Sigmoid colon (tissue), 7 donors: ENCODE results near the gene GAS5. TPM values are rescaled to one million over a fixed set of nuclear protein-coding genes. Genes with fewer than 3 reads are reported as not detected.

Experiments
- DNase-seq: peaks from one replicate; pipeline ENCODE4 v3.0.0-alpha.2; 2019
- H3K27ac ChIP-seq, 4 donors: fragments of 200-600 bp; sonication (generic); one replicate each; pipeline ENCODE4 v1.5.1; 2016 to 2019; ENCODE audit warnings: mild to moderate bottlenecking in 1 of 4
- H3K27me3 ChIP-seq, 3 donors: fragments of 200-600 bp; sonication (generic); one replicate each; pipeline ENCODE4 v1.5.1; 2019; ENCODE audit warnings: mild to moderate bottlenecking in 1 of 3
- H3K36me3 ChIP-seq, 4 donors: fragments of 200-600 bp; sonication (generic); one replicate each; pipeline ENCODE4 v1.5.1; 2016 to 2019
- H3K4me1 ChIP-seq, 4 donors: fragments of 200-600 bp; sonication (generic); one replicate each; pipeline ENCODE4 v1.5.1; 2017 to 2019
- H3K4me3 ChIP-seq, 4 donors: fragments of 200-600 bp; sonication (generic); one replicate each; pipeline ENCODE4 v1.5.1; 2017 to 2019; ENCODE audit warnings: mild to moderate bottlenecking in 2 of 4, moderate library complexity in 1 of 4
- H3K9me3 ChIP-seq, 4 donors: fragments of 200-600 bp in 3 of 4; sonication (generic) in 3 of 4; one replicate each; pipeline versions ENCODE4 v1.5.1 to v1.6.1; 2013 to 2019
- CTCF ChIP-seq, 4 experiments: fragments of 450-650 bp in 3 of 4; fragments of 200-600 bp in 1 of 4; IDR thresholded peaks; one replicate each; pipeline ENCODE4 v1.5.1; 2016 to 2019; ENCODE audit warnings: antibody characterized with exemption in 4 of 4, mild to moderate bottlenecking in 3 of 4, moderate library complexity in 2 of 4
- EP300 ChIP-seq, 4 donors: sonication (generic); formaldehyde crosslinking; IDR thresholded peaks; one replicate each; pipeline ENCODE4 v1.6.1; 2017; ENCODE audit warnings: antibody characterized with exemption in 4 of 4
- POLR2A ChIP-seq, 2 donors: fragments of 450-650 bp; IDR thresholded peaks; one replicate each; pipeline ENCODE4 v1.6.1; 2016; ENCODE audit warnings: antibody characterized with exemption in 2 of 2, mild to moderate bottlenecking in 2 of 2, moderate library complexity in 2 of 2
- POLR2AphosphoS5 ChIP-seq, 4 donors: sonication (generic); formaldehyde crosslinking; IDR thresholded peaks; one replicate each; pipeline ENCODE4 v1.6.1; 2017; ENCODE audit warnings: antibody characterized with exemption in 4 of 4
- WGBS, 2 donors: extraction: QIAGEN DNeasy Blood & Tissue Kit; methylation state at CpG; one replicate each; pipeline ENCODE4 v1.1.7; 2013; 5-methylcytosine and 5-hydroxymethylcytosine counted together
- intact Hi-C: fragments of 100-400 bp; cut with DNase I; formaldehyde crosslinking; loops from one replicate; pipeline ENCODE4 v1.15.1; 2023
- polyA plus RNA-seq, 3 donors: library from polyadenylated mRNA; stranded (reverse); fragments of 200-250 nt; gene quantifications; one replicate each; pipeline ENCODE4 v1.2.3, GENCODE V29; 2013
- total RNA-seq, 4 donors: library from RNA; depleted of rRNA; stranded (reverse); fragments of >200 nt; gene quantifications; one replicate each; pipeline ENCODE4 v1.1.0, GENCODE V29; 2016
- donor health status: healthy with polysubstance abuse.
- donor health status: Bipolar disorder and iron deficiency.
- donor health status: healthy.

GAS5 gene
- total and polyA plus RNA-seq, 7 donors, result 323 to 804 (median 489) TPM

DNA sequence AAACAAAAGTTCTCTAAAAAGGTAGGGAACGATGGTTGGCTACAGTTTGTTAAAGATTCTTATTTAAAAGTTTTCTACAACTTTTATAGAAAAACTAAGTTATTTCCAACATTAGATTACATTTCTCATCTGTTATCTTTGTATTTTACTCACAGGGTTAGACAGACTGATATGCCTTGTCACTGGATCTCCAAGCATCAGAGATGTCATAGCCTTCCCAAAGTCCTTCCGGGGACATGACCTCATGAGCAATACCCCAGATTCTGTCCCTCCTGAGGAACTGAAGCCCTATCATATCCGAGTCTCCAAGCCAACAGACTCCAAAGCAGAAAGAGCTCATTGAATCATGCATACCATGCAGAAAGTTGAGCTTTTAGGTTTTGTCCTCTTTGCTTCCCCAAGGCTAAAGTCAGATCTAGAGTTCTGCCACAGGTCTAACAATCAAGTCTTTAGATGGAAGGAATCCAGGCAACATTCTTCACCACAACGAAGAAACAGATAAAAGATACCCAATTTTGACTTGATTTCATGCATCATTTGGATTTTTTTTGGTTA is 10.3 kb downstream of the GAS5 start:
- Histone ChIP-seq H3K9me3 (no peaks in the 10 kb centered on the region), H3K4me3 (no peak overlapping the region), H3K27ac (no peak overlapping the region), H3K36me3 (peaks cover 4 to 92% (median 18%) of the 10 kb centered on the region in 4 donors), H3K27me3 (no peaks in the 10 kb centered on the region), H3K4me1 (peaks cover 0 to 4% (median 0%) of the 10 kb centered on the region in 4 donors)
- no peak for TF ChIP-seq EP300 (IDR thresholded peaks at IDR 0.05)
- no peak for TF ChIP-seq POLR2A (IDR thresholded peaks at IDR 0.05)
- TF ChIP-seq POLR2AphosphoS5 (IDR thresholded peaks at IDR 0.05), result no peak
- TF ChIP-seq CTCF (IDR thresholded peaks at IDR 0.05), result no peak
- intact Hi-C loops, result no loop called here
- WGBS, 2 donors, result 89 to 92% methylated on average over 4 of the region's 4 CpGs
- no peak for DNase-seq

- WGBS, 2 donors, result 95 to 96% methylated on average over 2 of the region's 2 CpGs
- H3K4me1 ChIP-seq, result peaks cover 0 to 4% (median 0%) of the 10 kb centered on the region in 4 donors
- H3K27me3 ChIP-seq, result no peaks in the 10 kb centered on the region
- intact Hi-C loops, result no loop called here
- no peak for DNase-seq
- H3K9me3 ChIP-seq, result no peaks in the 10 kb centered on the region
- no peak overlapping the region for H3K27ac ChIP-seq
- no peak overlapping the region for H3K4me3 ChIP-seq
- peaks cover 4 to 92% (median 18%) of the 10 kb centered on the region in 4 donors for H3K36me3 ChIP-seq
- TF ChIP-seq CTCF (IDR thresholded peaks at IDR 0.05) (no peak), EP300 (IDR thresholded peaks at IDR 0.05) (no peak), POLR2AphosphoS5 (IDR thresholded peaks at IDR 0.05) (no peak), POLR2A (IDR thresholded peaks at IDR 0.05) (no peak)
These were observed 10.9 kb downstream of the GAS5 start for GRCh38 chr1:173856903-173857302.

- 82 to 95% methylated on average over 1 of the region's 1 CpG for WGBS, 2 donors
- H3K27ac ChIP-seq, result no peak overlapping the region
- H3K4me3 ChIP-seq, result no peak overlapping the region
- H3K9me3 ChIP-seq, result no peaks in the 10 kb centered on the region
- H3K27me3 ChIP-seq, result no peaks in the 10 kb centered on the region
- DNase-seq, result no peak
- H3K4me1 ChIP-seq, result peaks cover 0 to 4% (median 0%) of the 10 kb centered on the region in 4 donors
- peaks cover 4 to 95% (median 18%) of the 10 kb centered on the region in 4 donors for H3K36me3 ChIP-seq
- intact Hi-C loops, result no loop called here
- no peak for TF ChIP-seq EP300 (IDR thresholded peaks at IDR 0.05)
- no peak for TF ChIP-seq POLR2AphosphoS5 (IDR thresholded peaks at IDR 0.05)
- no peak for TF ChIP-seq CTCF (IDR thresholded peaks at IDR 0.05)
- TF ChIP-seq POLR2A (IDR thresholded peaks at IDR 0.05), result no peak
These were observed 11.8 kb downstream of the GAS5 start for GRCh38 chr1:173856014-173856413.

- no peak for DNase-seq
- TF ChIP-seq CTCF (IDR thresholded peaks at IDR 0.05) (no peak), POLR2A (IDR thresholded peaks at IDR 0.05) (no peak), POLR2AphosphoS5 (IDR thresholded peaks at IDR 0.05) (no peak), EP300 (IDR thresholded peaks at IDR 0.05) (no peak)
- H3K4me3 ChIP-seq, result no peak overlapping the region
- H3K27ac ChIP-seq, result peak overlapping the region in 1 of 4 donors; percentile 34
- intact Hi-C loops, result no loop called here
- H3K4me1 ChIP-seq, result peaks cover 0 to 4% (median 0%) of the 10 kb centered on the region in 4 donors
- no peaks in the 10 kb centered on the region for H3K27me3 ChIP-seq
- 74 to 77% methylated on average over 5 of the region's 5 CpGs for WGBS, 2 donors
- no peaks in the 10 kb centered on the region for H3K9me3 ChIP-seq
- H3K36me3 ChIP-seq, result peaks cover 3 to 79% (median 10%) of the 10 kb centered on the region in 4 donors
These were observed 14.7 kb downstream of the GAS5 start for GRCh38 chr1:173853074-173853473.

DNA sequence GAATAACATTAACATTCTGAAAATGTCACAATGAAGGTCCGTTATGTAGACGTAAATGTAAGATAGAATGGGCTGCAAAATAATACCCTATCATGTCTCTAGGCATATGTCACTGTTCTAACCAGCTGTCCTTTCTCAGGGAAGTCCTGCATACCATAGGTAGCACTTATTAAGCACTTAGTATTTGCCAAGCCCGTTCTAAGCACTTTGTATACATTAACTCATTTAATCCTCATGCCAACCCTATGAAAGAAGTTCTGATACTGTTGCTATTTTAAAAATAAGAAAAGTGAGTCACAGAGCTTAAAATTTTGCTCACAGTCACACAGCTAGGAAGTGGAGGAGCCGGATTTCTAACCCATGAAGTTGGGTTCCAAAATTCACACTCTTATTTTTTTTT is 15.7 kb downstream of the GAS5 start:
- H3K27ac ChIP-seq, result no peak overlapping the region
- H3K9me3 ChIP-seq, result no peaks in the 10 kb centered on the region
- 88% methylated on average over 4 of the region's 4 CpGs for WGBS, 2 donors
- H3K4me3 ChIP-seq, result no peak overlapping the region
- H3K36me3 ChIP-seq, result peaks cover 3 to 72% (median 6%) of the 10 kb centered on the region in 4 donors
- H3K27me3 ChIP-seq, result no peaks in the 10 kb centered on the region
- no peak for TF ChIP-seq POLR2AphosphoS5 (IDR thresholded peaks at IDR 0.05)
- no peak for TF ChIP-seq EP300 (IDR thresholded peaks at IDR 0.05)
- no peak for TF ChIP-seq POLR2A (IDR thresholded peaks at IDR 0.05)
- TF ChIP-seq CTCF (IDR thresholded peaks at IDR 0.05), result no peak
- intact Hi-C loops, result no loop called here
- peaks cover 0 to 4% (median 0%) of the 10 kb centered on the region in 4 donors for H3K4me1 ChIP-seq
- DNase-seq, result no peak
